ENCODE data around the gene PACRG.

- TF ChIP-seq CTCF (IDR thresholded peaks at IDR 0.05) (no peak), EP300 (IDR thresholded peaks at IDR 0.05) (no peak), POLR2A (IDR thresholded peaks at IDR 0.05) (no peak)
Measured at GRCh38 chr6:163122365-163122764, 394.6 kb downstream of the PACRG start.

Measured in stomach (tissue), 4 donors.